GM20431 (cell line): ENCODE measurements around the gene AGBL4.
"Not testable (repeated sequence)": the region's sequence is repeated elsewhere in the genome, so short reads cannot be mapped to it uniquely, and the experiment has no call there.

Experiments
- in situ Hi-C: fragments of 300-500 bp; cut with MseI, MboI; formaldehyde crosslinking; loops from one replicate; pipeline ENCODE4 v1.15.0; 2020; ENCODE audit warnings: low sequenced_read_pairs; ENCODE audit not compliant: unreplicated experiment

AGBL4 gene

GRCh38 chr1:48552903-48553606 lies 1470.7 kb downstream of the AGBL4 start:
- in situ Hi-C loops, result loop anchor here (25.0 kb wide), 1 partner anchor 259 kb away; no protein-coding TSS in a partner anchor

DNA sequence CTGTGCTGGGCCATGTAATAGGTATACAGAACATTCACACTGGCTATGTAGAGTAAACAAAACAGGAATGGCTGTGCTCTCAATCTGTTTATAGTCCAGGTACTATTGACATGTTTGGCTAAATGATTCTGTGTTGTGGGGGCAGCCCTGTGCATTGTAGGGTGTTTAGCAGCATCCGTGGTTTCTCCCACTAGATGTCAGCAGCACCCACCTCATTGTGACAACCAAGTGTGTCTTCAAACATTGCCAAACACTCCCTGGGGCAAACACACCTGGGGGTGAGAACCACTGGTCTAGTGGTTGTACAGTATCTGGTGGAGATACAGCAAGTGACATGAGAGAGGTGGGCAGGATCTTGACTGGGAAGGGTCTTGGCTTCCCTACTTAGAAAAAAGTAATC lies 1471.3 kb downstream of the AGBL4 start:
- in situ Hi-C loops, result loop anchor here (25.0 kb wide), 1 partner anchor 260 kb away; no protein-coding TSS in a partner anchor

- in situ Hi-C loops, result no loop called here
Observed at GRCh38 chr1:48548985-48549384, 1474.8 kb downstream of the AGBL4 start.

- in situ Hi-C loops, result no loop called here
Observed at GRCh38 chr1:48547561-48548220, 1476.1 kb downstream of the AGBL4 start.

DNA sequence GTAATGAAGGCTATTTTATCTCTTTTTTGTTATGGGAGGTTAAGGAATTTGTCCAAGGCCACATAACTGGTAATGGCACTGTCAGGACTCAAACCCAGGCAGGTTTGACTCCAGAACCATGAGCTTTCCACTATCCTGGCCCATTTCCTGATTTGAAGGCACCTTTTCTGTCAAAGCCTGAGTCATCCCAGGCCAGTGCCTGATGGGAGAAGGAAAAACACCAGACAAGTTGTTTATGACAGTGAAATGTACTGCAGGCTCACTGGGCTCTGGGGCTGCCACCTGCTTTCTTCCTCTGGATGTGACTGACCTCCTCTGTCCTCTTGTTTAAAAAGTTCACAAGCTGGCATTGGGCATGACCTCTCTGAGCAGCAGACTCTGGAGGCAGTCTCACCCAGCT lies 1479.9 kb downstream of the AGBL4 start:
- in situ Hi-C loops, result no loop called here

DNA sequence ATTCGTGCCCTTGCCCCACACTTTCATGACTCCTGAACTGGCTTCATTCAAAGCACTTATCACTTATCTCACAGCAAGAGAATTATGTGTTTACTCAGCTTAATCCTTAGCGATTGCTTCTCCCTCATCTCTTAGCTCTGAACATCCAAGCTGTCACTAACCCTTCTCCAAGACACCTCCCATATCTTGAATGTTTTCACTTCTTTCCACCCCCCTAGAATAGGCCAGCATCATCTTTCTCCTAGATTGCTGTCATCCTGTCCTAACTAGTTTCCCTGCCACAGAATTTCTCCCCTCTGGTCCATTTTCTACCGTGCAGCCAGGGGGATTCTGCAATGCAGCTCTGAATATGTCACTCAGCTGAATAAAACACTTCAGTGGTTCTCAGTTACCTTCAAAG lies 1483.2 kb downstream of the AGBL4 start:
- in situ Hi-C loops, result no loop called here

DNA sequence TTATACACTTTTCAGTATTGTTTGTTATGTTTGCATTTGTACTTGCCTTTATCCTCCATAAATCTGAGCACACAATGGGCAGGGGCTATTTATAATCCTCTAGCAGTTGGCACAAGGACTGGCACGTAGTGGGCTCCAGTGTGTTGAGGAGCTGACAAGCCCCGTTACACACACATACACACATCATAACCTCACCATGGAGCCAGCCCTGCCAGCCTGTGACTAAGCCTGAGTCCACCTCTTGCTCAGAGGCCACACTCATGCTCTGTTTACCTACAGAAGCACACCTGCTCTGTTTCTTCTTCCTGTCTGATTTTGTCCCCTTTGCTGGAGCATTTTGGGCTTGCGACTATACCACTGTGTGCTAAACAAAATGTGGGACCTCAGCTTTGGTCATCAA lies 1487.3 kb downstream of the AGBL4 start:
- in situ Hi-C loops, result no loop called here

DNA sequence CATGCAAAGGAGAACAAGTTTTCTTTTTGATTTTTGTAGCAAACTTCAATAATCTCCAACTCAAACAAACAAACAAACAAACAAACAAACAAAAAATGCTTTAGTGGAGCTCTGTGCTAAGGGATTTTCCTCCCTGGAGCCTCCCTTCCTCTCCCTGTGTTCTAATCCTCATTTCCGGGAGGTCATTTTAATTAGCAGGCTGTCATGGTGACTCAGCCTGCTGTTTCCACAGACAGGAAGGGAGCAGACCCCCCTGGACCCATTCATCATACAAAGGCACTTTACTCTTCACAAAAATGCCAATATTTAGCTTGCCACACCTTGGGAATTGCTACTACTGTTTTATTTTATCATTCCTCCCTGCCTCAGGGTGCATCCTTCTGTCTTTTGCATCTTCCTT lies 1490.8 kb downstream of the AGBL4 start:
- in situ Hi-C loops, result no loop called here

DNA sequence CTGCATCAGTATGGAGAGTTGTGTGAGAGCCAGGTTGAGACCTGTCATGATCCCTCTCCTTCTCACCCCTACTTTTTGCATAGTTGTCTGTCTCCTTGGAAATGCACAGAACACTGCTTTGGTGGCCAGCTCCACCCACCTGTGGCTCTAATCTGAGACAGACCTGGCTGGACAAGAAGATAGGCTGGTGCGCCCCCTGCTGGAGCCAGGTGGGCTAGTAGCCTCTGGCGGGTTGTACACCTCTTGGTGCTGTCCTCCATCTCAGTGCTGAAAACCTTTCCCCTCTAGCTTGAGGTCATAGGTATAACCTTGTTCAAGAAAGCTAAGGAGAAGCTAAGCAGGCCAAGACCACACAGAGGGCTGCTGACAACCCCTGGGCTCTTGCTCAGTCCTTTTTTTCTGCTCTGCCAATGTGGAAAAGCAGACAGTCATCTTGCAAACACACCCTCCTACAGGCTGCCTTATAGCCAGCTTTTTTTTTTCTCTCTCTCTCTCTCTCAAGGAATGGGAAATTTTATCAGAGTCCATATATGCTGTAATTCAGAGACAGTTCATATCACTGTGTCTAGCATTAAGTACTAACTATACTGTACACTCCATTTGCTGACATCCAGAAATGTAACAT lies 1492.9 kb downstream of the AGBL4 start:
- in situ Hi-C loops, result no loop called here

- in situ Hi-C loops, result no loop called here
Observed at GRCh38 chr1:48527051-48527450, 1496.7 kb downstream of the AGBL4 start.

DNA sequence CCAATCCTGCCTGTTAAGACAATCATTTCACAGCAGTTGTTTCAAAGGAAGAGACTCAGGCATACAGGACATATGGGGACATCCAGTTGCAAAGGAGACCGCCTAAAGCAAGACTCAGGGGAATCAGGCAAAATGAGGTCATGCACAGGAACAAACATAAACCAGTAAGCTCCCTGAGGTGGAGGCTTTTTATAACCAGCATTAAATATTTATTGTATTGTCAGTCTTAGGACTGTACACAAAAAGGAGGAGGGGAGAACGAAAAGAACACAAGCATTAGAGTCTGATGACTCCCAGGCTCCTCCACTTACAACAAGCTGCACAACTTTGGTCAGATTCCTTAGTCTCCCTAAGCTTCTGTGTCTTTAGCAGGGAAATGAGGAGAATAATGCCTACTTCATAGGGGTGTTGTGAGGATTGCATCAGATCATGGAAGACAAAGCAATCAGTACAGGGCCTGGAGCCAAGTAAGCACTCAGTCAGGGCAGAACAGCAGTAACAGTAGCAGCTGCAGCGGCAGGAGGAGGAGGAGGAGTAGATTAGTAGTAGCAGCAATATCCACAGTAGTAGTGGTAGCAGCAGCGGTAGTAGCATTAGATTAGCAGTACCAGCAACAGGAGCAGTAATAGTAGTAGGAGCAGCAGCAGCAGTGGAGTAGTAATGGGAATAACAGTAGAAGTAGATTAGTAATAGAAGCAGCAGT lies 1497.6 kb downstream of the AGBL4 start:
- in situ Hi-C loops, result no loop called here

GRCh38 chr1:48524892-48525467 lies 1498.8 kb downstream of the AGBL4 start:
- in situ Hi-C loops, result no loop called here

DNA sequence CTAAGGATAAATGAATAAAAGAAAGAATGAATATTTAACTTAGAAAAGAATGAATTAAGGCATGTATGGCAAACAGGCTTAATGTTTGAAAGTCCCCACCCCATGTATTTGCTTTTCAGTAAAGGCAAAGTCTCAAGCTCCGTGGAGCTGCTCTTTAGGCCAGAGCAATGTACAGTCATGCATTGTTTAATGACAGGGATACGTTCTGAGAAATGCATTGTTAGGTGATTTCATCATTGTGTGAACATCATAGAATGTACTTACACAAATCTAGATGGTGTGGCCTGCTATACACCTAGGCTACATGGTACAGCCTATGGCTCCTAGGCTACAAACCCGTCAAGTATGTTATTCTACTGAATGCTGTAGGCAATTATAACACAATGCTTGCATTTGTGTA lies 1500.2 kb downstream of the AGBL4 start:
- in situ Hi-C loops, result no loop called here

DNA sequence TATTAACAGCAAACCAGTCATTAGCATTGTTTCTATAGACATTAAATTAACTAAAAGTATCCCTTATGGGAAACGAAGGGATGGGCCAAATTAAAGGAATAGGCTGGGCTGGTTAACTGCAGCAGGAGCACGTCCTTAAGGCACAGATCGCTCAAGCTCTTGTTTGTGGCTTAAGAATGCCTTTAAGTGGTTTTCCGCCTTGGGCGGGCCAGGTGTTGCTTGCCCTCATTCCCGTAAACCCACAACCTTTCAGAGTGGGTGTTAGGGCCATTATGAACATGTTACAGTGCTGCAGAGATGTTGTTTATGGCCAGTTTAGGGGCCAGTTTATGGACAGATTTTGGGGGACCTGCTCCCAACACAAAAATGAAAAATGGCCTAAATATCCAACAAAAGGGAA lies 1503.9 kb downstream of the AGBL4 start:
- in situ Hi-C loops, result not testable (repeated sequence)

- in situ Hi-C loops, result no loop called here
Observed at GRCh38 chr1:48506870-48507269, 1516.9 kb downstream of the AGBL4 start.

DNA sequence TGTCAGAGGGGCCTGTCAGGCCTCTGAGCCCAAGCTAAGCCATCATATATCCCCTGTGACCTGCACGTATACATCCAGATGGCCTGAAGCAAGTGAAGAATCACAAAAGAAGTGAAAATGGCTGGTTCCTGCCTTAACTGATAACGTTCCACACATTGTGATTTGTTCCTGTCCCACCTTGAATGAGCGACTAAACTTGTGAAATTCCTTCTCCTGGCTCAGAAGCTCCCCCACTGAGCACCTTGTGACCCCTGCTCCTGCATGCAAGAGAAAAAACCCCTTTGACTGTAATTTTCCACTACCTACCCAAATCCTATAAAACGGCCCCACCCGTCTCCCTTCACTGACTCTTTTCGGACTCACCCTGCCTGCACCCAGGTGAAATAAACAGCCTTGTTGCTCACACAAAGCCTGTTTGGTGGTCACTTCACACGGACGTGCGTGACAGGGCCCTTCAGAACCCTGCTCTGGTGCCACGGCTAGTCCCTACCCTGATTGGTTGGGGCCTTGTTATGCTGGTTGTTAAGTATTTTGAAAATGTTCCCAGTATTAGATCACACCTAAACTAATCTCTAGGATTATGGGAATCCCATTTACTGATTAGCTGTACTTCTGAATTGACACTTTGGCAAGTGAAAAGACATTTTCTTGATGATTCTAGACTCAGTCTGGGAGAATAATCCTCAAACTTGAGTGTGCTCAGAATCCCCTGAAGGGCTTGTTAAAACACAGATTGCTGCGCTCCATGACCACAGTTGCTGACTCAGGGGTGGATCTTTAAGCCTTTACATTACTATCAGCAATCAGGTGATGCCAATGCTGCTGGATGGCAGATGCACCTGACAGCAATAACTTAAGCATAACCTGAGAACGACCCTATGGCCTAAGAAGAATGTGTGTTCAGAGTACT lies 1523.0 kb downstream of the AGBL4 start:
- in situ Hi-C loops, result no loop called here

DNA sequence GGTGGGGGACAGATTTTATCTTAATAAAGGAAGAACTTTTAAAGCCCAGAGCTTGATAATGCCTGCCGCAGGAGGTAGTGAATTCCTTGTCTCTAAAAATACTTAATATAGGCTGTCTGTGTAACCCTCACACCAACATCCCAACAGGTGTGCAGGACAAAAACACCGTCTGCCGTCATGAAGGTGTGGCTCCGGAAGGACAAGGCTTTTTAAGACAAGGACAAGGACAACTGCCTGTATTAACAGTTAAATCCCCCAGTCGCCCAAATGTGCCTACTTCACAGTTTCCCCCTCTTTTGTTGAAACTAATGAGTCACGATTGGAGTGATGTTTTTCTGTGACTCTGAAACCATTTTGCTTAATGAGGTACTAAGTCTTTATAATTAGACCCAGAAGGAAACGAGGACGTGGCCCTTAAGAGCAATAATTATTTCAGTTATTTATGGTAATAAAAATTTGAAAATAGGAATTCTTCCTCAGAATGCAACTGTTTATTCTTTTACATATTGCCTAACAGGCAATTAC lies 1524.5 kb downstream of the AGBL4 start:
- in situ Hi-C loops, result no loop called here

DNA sequence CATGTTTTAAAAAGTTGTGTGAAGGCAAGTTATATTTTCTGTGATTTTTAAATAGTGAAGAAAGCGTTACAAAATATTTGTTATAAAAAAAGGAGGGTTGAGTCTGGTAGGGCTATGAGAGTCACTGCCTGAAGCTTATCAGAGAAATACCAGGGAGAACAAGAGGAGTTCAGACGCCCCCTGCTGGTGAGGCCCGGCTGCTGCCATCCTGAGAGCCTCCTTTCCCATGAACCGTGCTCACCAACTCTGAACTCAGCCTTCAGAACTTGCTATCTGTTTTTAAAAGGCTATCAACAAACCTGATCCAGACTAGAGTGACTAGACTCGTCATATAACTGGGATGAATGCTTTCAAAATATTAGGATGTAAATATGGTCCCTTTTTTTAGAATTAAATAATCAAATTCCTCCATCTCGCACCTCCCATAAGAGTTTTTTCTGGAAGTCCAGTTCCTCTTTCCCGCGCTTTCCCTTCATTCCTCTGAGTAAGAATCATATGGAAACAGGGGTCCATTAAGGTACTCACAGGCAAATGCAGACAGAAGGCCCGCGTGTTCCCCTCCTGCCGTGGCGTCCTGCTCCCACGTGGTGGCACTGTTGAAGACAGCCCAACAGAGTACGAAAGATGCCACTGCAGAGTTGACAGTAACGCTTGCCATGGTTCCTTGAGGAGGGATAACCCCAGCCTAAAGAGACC lies 1525.5 kb downstream of the AGBL4 start:
- in situ Hi-C loops, result no loop called here

DNA sequence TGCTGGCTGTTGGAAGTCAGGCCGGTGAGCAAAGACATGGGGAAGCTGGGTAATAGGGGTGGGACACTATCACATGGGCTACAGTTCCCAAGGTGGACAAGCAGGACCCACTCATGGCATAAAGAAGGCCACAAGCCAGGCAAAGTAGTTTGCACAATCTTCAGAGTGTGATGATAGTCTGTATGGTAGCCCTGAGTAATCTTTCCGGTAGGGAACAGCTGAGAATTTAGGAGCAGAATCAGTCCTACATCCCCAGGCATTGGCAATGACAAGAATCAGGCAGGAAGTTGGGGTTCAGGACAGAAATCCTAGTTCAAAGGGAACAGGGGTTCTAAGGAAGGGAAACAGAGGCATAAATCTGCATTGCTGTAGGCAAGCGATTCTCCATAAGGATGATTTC lies 1527.8 kb downstream of the AGBL4 start:
- in situ Hi-C loops, result no loop called here
